HFF-Myc (cell line): ENCODE measurements around the gene SYT8.
"Not testable (repeated sequence)": the region's sequence is repeated elsewhere in the genome, so short reads cannot be mapped to it uniquely, and the experiment has no call there.

Experiments
- DNase-seq: peaks from one replicate; pipeline ENCODE4 v3.0.0-alpha.2; 2011; ENCODE audit warnings: low read depth; ENCODE audit errors: extremely low read depth
- H3K4me3 ChIP-seq: replicated peaks from 2 replicates; pipeline ENCODE4 v1.5.1; 2011; ENCODE audit warnings: low read depth, mild to moderate bottlenecking, control low read depth, low read length
- CTCF ChIP-seq: IDR thresholded peaks from 2 replicates; pipeline ENCODE4 v1.5.1; 2012; ENCODE audit warnings: mild to moderate bottlenecking, low read depth, low read length, control low read depth; ENCODE audit errors: missing control alignments

SYT8 gene

GRCh38 chr11:1796413-1797011 lies 38.3 kb upstream of the SYT8 start:
- H3K4me3 ChIP-seq = no peak overlapping the region
- DNase-seq = no peak
- no peak for TF ChIP-seq CTCF

- no peak for TF ChIP-seq CTCF
- no peak for DNase-seq
These were observed 37.2 kb upstream of the SYT8 start for GRCh38 chr11:1797391-1798125.

GRCh38 chr11:1803246-1803645 lies 31.5 kb upstream of the SYT8 start:
- no peak for DNase-seq
- TF ChIP-seq CTCF = no peak
- H3K4me3 ChIP-seq = no peak overlapping the region

More at GRCh38 chr11:1797391-1798125, 37.2 kb upstream of the SYT8 start:
- no peak overlapping the region for H3K4me3 ChIP-seq

GRCh38 chr11:1803835-1804519 lies 30.8 kb upstream of the SYT8 start:
- not testable (repeated sequence) for H3K4me3 ChIP-seq, DNase-seq

GRCh38 chr11:1805525-1805924 lies 29.3 kb upstream of the SYT8 start:
- no peak overlapping the region for H3K4me3 ChIP-seq
- TF ChIP-seq CTCF = no peak
- DNase-seq = no peak

GRCh38 chr11:1807264-1807995 lies 27.4 kb upstream of the SYT8 start:
- no peak overlapping the region for H3K4me3 ChIP-seq
- no peak for DNase-seq
- peak; percentile 13 for TF ChIP-seq CTCF

GRCh38 chr11:1810761-1811160 lies 24.0 kb upstream of the SYT8 start:
- H3K4me3 ChIP-seq = no peak overlapping the region
- DNase-seq = no peak
- TF ChIP-seq CTCF = no peak
